K562 (cell line): Measurements from ENCODE around the gene ARHGAP30. TPM values are rescaled to one million over a fixed set of nuclear protein-coding genes. Genes with fewer than 3 reads are reported as not detected.

Experiments
- ZNF407 ChIP-seq: fragments of 450-650 bp; IDR thresholded peaks from 2 replicates; pipeline ENCODE4 v1.6.1; 2016; ENCODE audit warnings: low read depth
- polyA plus RNA-seq, 8 experiments: library from polyadenylated mRNA; depleted of rRNA in 4 of 8; stranded (reverse) in 5 of 8; unstranded in 3 of 8; fragments of >200 nt; fragmentation: Nextera tagmentation in 2 of 8; fragmentation: Illumina TruSeq in 1 of 8; extraction: Ambion mirVana in 2 of 8; extraction: Trizol in 1 of 8; gene quantifications; 2 replicates each; pipeline versions ENCODE4 v1.2.1 to v1.2.3, GENCODE V29; 2011 to 2014; ENCODE audit warnings: inconsistent platforms in 1 of 8, missing spikeins in 1 of 8
- total RNA-seq, 7 experiments: library from RNA; depleted of rRNA in 6 of 7; stranded (reverse); fragments of >200 nt in 6 of 7; fragmentation: Illumina TruSeq in 2 of 7; extraction: Trizol in 2 of 7; gene quantifications; 2 replicates each; pipeline versions ENCODE4 v1.2.1 to v1.2.3, GENCODE V29; 2011 to 2021; ENCODE audit warnings: low replicate concordance in 1 of 7
- TF ChIP-seq, protein P1 (sequence below): fragments of 450-650 bp; IDR thresholded peaks from 2 replicates; pipeline ENCODE4 v1.6.1; 2016; ENCODE audit warnings: mild to moderate bottlenecking, moderate library complexity
- TF ChIP-seq, protein P2 (sequence below): IDR thresholded peaks from 3 replicates; pipeline ENCODE4 v1.6.1; 2011; ENCODE audit warnings: borderline replicate concordance, mild to moderate bottlenecking, moderate library complexity; ENCODE audit not compliant: insufficient read length; ENCODE audit errors: extremely low read depth

ARHGAP30 gene
- total and polyA plus RNA-seq, 9 of the 15 experiments (the other 6 are each of a cell fraction or from before 2014, with no cell fraction given): 0.01 to 0.73 (median 0.12) TPM

DNA sequence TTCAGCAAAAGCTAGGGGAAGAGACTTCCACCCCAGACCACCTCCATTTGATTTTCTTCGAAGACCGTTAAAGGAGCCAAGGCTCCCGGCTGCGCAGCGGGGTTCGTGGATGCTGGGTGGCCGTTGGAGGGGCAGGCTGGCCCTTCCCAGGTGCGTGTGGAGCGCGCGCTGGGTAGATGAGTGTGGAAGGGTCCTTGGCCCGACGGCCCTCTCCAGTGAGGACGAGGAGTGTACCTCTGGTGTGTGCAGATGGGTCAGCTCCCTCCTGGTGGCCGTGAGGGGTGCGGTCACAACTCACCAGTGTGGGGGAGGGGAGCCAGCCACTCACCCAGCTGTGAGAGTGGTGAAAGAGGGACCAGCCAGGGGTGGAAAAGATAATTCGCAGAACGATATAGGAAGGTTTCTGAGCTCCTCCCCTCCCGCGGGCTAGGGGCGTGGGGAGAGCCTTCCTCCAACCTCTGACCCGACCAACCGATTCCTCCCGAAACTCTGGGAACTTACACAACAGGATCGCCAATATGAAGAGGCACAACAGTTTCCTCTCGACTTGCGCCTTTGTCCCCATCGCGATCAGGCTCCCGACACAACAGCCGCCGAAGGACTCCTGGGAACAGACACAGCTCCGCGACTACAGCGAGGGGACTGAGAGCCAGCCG, 49.1 kb downstream of the ARHGAP30 start, which contains the start of gene F11R (continued):
- TF ChIP-seq ZNF407: no peak
- TF ChIP-seq, protein P1, sequence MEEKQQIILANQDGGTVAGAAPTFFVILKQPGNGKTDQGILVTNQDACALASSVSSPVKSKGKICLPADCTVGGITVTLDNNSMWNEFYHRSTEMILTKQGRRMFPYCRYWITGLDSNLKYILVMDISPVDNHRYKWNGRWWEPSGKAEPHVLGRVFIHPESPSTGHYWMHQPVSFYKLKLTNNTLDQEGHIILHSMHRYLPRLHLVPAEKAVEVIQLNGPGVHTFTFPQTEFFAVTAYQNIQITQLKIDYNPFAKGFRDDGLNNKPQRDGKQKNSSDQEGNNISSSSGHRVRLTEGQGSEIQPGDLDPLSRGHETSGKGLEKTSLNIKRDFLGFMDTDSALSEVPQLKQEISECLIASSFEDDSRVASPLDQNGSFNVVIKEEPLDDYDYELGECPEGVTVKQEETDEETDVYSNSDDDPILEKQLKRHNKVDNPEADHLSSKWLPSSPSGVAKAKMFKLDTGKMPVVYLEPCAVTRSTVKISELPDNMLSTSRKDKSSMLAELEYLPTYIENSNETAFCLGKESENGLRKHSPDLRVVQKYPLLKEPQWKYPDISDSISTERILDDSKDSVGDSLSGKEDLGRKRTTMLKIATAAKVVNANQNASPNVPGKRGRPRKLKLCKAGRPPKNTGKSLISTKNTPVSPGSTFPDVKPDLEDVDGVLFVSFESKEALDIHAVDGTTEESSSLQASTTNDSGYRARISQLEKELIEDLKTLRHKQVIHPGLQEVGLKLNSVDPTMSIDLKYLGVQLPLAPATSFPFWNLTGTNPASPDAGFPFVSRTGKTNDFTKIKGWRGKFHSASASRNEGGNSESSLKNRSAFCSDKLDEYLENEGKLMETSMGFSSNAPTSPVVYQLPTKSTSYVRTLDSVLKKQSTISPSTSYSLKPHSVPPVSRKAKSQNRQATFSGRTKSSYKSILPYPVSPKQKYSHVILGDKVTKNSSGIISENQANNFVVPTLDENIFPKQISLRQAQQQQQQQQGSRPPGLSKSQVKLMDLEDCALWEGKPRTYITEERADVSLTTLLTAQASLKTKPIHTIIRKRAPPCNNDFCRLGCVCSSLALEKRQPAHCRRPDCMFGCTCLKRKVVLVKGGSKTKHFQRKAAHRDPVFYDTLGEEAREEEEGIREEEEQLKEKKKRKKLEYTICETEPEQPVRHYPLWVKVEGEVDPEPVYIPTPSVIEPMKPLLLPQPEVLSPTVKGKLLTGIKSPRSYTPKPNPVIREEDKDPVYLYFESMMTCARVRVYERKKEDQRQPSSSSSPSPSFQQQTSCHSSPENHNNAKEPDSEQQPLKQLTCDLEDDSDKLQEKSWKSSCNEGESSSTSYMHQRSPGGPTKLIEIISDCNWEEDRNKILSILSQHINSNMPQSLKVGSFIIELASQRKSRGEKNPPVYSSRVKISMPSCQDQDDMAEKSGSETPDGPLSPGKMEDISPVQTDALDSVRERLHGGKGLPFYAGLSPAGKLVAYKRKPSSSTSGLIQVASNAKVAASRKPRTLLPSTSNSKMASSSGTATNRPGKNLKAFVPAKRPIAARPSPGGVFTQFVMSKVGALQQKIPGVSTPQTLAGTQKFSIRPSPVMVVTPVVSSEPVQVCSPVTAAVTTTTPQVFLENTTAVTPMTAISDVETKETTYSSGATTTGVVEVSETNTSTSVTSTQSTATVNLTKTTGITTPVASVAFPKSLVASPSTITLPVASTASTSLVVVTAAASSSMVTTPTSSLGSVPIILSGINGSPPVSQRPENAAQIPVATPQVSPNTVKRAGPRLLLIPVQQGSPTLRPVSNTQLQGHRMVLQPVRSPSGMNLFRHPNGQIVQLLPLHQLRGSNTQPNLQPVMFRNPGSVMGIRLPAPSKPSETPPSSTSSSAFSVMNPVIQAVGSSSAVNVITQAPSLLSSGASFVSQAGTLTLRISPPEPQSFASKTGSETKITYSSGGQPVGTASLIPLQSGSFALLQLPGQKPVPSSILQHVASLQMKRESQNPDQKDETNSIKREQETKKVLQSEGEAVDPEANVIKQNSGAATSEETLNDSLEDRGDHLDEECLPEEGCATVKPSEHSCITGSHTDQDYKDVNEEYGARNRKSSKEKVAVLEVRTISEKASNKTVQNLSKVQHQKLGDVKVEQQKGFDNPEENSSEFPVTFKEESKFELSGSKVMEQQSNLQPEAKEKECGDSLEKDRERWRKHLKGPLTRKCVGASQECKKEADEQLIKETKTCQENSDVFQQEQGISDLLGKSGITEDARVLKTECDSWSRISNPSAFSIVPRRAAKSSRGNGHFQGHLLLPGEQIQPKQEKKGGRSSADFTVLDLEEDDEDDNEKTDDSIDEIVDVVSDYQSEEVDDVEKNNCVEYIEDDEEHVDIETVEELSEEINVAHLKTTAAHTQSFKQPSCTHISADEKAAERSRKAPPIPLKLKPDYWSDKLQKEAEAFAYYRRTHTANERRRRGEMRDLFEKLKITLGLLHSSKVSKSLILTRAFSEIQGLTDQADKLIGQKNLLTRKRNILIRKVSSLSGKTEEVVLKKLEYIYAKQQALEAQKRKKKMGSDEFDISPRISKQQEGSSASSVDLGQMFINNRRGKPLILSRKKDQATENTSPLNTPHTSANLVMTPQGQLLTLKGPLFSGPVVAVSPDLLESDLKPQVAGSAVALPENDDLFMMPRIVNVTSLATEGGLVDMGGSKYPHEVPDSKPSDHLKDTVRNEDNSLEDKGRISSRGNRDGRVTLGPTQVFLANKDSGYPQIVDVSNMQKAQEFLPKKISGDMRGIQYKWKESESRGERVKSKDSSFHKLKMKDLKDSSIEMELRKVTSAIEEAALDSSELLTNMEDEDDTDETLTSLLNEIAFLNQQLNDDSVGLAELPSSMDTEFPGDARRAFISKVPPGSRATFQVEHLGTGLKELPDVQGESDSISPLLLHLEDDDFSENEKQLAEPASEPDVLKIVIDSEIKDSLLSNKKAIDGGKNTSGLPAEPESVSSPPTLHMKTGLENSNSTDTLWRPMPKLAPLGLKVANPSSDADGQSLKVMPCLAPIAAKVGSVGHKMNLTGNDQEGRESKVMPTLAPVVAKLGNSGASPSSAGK: no peak
- TF ChIP-seq, protein P2, sequence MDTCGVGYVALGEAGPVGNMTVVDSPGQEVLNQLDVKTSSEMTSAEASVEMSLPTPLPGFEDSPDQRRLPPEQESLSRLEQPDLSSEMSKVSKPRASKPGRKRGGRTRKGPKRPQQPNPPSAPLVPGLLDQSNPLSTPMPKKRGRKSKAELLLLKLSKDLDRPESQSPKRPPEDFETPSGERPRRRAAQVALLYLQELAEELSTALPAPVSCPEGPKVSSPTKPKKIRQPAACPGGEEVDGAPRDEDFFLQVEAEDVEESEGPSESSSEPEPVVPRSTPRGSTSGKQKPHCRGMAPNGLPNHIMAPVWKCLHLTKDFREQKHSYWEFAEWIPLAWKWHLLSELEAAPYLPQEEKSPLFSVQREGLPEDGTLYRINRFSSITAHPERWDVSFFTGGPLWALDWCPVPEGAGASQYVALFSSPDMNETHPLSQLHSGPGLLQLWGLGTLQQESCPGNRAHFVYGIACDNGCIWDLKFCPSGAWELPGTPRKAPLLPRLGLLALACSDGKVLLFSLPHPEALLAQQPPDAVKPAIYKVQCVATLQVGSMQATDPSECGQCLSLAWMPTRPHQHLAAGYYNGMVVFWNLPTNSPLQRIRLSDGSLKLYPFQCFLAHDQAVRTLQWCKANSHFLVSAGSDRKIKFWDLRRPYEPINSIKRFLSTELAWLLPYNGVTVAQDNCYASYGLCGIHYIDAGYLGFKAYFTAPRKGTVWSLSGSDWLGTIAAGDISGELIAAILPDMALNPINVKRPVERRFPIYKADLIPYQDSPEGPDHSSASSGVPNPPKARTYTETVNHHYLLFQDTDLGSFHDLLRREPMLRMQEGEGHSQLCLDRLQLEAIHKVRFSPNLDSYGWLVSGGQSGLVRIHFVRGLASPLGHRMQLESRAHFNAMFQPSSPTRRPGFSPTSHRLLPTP: no peak
